Measurements from ENCODE around the gene ITGB4. TPM values are rescaled to one million over a fixed set of nuclear protein-coding genes. Genes with fewer than 3 reads are reported as not detected.

Gene ITGB4
- total RNA-seq, 6 experiments from 2014 or later, result 0.92 to 4.1 (median 2.0) TPM

- H3K4me3 ChIP-seq, result no peak overlapping the region
- no peak for DNase-seq
- no peak overlapping the region for H3K27ac ChIP-seq
- no peak for TF ChIP-seq POLR2A (IDR thresholded peaks at IDR 0.05)
- TF ChIP-seq CTCF (IDR thresholded peaks at IDR 0.05), result no peak
- H3K27me3 ChIP-seq, result no peaks in the 10 kb centered on the region
- WGBS (ENCODE audit: insufficient coverage, low coverage, low lambda C conversion rate, missing lambda C conversion rate), result 85% methylated on average over 13 of the region's 24 CpGs
- H3K36me3 ChIP-seq, result no peaks in the 10 kb centered on the region
- intact Hi-C loops (cut with DNase I), result loop anchor here (5.0 to 10.0 kb wide), 2 partner anchors 73 to 75 kb away; no protein-coding TSS in a partner anchor
- peaks cover 0 to 19% (median 7%) of the 10 kb centered on the region in 4 donors for H3K4me1 ChIP-seq
- no peaks in the 10 kb centered on the region for H3K9me3 ChIP-seq
- ATAC-seq, result no peak
Observed at GRCh38 chr17:75751676-75752404, 30.6 kb downstream of the ITGB4 start.

- H3K4me3 ChIP-seq, result no peak overlapping the region
- TF ChIP-seq POLR2A (IDR thresholded peaks at IDR 0.05), result no peak
- TF ChIP-seq CTCF (IDR thresholded peaks at IDR 0.05), result no peak
- intact Hi-C loops (cut with DNase I), result loop anchor here (5.0 to 10.0 kb wide), 2 partner anchors 72 to 75 kb away; no protein-coding TSS in a partner anchor
- H3K27ac ChIP-seq, result no peak overlapping the region
- H3K27me3 ChIP-seq, result no peaks in the 10 kb centered on the region
- ATAC-seq (no peak), DNase-seq (no peak)
- H3K9me3 ChIP-seq, result no peaks in the 10 kb centered on the region
- H3K36me3 ChIP-seq, result no peaks in the 10 kb centered on the region
- WGBS (ENCODE audit: insufficient coverage, low coverage, low lambda C conversion rate, missing lambda C conversion rate), result 100% methylated on average over 2 of the region's 10 CpGs
- H3K4me1 ChIP-seq, result peaks cover 0 to 19% (median 7%) of the 10 kb centered on the region in 4 donors
Observed at GRCh38 chr17:75752405-75752709, 31.1 kb downstream of the ITGB4 start.

GRCh38 chr17:75752802-75753513 lies 31.7 kb downstream of the ITGB4 start:
- DNase-seq (no peak), ATAC-seq (no peak)
- Histone ChIP-seq H3K9me3 (no peaks in the 10 kb centered on the region), H3K4me1 (peaks cover 0 to 15% (median 7%) of the 10 kb centered on the region in 4 donors), H3K27ac (peak overlapping the region in 2 of 3 donors; percentile 40 to 45), H3K4me3 (peak overlapping the region; percentile 44 to 60 (median 54)), H3K36me3 (peaks cover 0 to 2% (median 0%) of the 10 kb centered on the region in 4 donors), H3K27me3 (no peaks in the 10 kb centered on the region)
- no peak for TF ChIP-seq POLR2A (IDR thresholded peaks at IDR 0.05)
- no peak for TF ChIP-seq CTCF (IDR thresholded peaks at IDR 0.05)
- WGBS (ENCODE audit: insufficient coverage, low coverage, low lambda C conversion rate, missing lambda C conversion rate), result 35% methylated on average over 8 of the region's 19 CpGs
- intact Hi-C loops (cut with DNase I), result loop anchor here (5.0 to 10.0 kb wide), 2 partner anchors 72 to 76 kb away; no protein-coding TSS in a partner anchor

- ATAC-seq, result peak; percentile 59 to 83 (median 70)
- Histone ChIP-seq H3K27ac (peak overlapping the region; percentile 40 to 75 (median 45)), H3K27me3 (no peaks in the 10 kb centered on the region), H3K4me1 (peaks cover 0 to 15% (median 7%) of the 10 kb centered on the region in 4 donors), H3K9me3 (no peaks in the 10 kb centered on the region), H3K4me3 (peak overlapping the region; percentile 44 to 60 (median 54)), H3K36me3 (peaks cover 0 to 4% (median 0%) of the 10 kb centered on the region in 4 donors)
- peak; percentile 11 for TF ChIP-seq POLR2A (IDR thresholded peaks at IDR 0.05)
- TF ChIP-seq CTCF (IDR thresholded peaks at IDR 0.05), result peak; percentile 54 to 90 (median 80)
- WGBS (ENCODE audit: insufficient coverage, low coverage, low lambda C conversion rate, missing lambda C conversion rate), result 7% methylated on average over 3 of the region's 76 CpGs
- intact Hi-C loops (cut with DNase I), result loop anchor here (5.0 to 10.0 kb wide), 2 partner anchors 71 to 76 kb away; no protein-coding TSS in a partner anchor
- peak; percentile 77 to 84 (median 82) for DNase-seq
Observed at GRCh38 chr17:75753514-75754377, 32.5 kb downstream of the ITGB4 start.
